Right lobe of liver (tissue), 4 donors: ENCODE results near the gene DNAJC21.

Experiments
- CTCF ChIP-seq, 4 donors: fragments of 200-600 bp in 3 of 4; fragments of 450-650 bp in 1 of 4; IDR thresholded peaks; one replicate each; pipeline versions ENCODE4 v1.5.1 to v1.8.0; 2016 to 2022; ENCODE audit warnings: antibody characterized with exemption in 4 of 4, mild to moderate bottlenecking in 2 of 4
- POLR2A ChIP-seq: fragments of 450-650 bp; IDR thresholded peaks from one replicate; pipeline ENCODE4 v1.6.1; 2017; ENCODE audit warnings: antibody characterized with exemption, mild to moderate bottlenecking
- donor health status: DM: no; HTN: no; CAD: no.
- donor health status: DM: no; HTN: no; CAD: no.
- donor health status: DM: no; HTN: yes; CAD: no.

DNA sequence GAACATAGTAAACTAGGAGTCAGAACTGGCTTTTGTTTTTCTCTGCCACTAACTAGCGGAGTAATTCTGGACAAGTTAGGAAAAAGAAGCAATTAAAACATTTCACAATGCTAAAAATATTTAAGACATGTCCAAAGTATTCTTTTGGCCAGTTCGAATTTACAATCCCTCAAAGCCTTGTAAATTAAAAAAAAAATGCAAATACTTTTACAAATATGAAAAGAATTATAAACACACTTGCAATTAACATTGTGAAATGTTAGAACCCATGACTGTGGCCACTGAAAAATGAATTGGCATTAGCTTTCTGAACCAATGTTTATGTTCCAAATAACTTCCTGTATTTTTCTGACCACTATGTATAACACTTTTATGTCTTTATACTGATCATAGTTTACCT lies 16.3 kb upstream of the DNAJC21 start:
- TF ChIP-seq CTCF (IDR thresholded peaks at IDR 0.05), result no peak
- TF ChIP-seq POLR2A, result no peak
